Vagina (tissue), 2 donors: ENCODE data around the gene MROH9.

ENCODE experiments used
- CTCF ChIP-seq, 3 experiments: fragments of 450-650 bp in 2 of 3; fragments of 200-600 bp in 1 of 3; sonication (generic) in 1 of 3; IDR thresholded peaks; one replicate each; pipeline ENCODE4 v1.5.1; 2017 to 2019; ENCODE audit warnings: antibody characterized with exemption in 3 of 3, mild to moderate bottlenecking in 2 of 3, moderate library complexity in 2 of 3
- POLR2A ChIP-seq, 2 donors: fragments of 450-650 bp; IDR thresholded peaks; one replicate each; pipeline ENCODE4 v1.6.1; 2017; ENCODE audit warnings: antibody characterized with exemption in 2 of 2, mild to moderate bottlenecking in 2 of 2, moderate library complexity in 2 of 2

- TF ChIP-seq CTCF (IDR thresholded peaks at IDR 0.05) (no peak), POLR2A (IDR thresholded peaks at IDR 0.05) (no peak)
Measured at GRCh38 chr1:171017426-171017825, 82.1 kb downstream of the MROH9 start.
